HL-60 (cell line): ENCODE data around the gene DENND1B.

Source experiments
- DNase-seq, 2 experiments: peaks; one replicate each; pipeline ENCODE4 v3.0.0-alpha.2; 2010 to 2020; ENCODE audit warnings: low read depth in 1 of 2, low spot score in 1 of 2
- H3K27ac ChIP-seq: fragments of 250-450 bp; sonication (Bioruptor Pico); replicated peaks from 2 replicates; pipeline ENCODE4 v1.5.1; 2020; ENCODE audit warnings: mild to moderate bottlenecking, moderate library complexity
- H3K27me3 ChIP-seq: fragments of 250-450 bp; sonication (Bioruptor Pico); 2 replicates; pipeline ENCODE4 v1.5.1; 2021; ENCODE audit warnings: mild to moderate bottlenecking, moderate library complexity; ENCODE audit not compliant: insufficient read depth, poor library complexity, severe bottlenecking
- H3K4me3 ChIP-seq: replicated peaks from 2 replicates; pipeline ENCODE4 v1.5.1; 2011; ENCODE audit warnings: mild to moderate bottlenecking, control low read depth, low read length; ENCODE audit not compliant: insufficient read depth
- CTCF ChIP-seq: IDR thresholded peaks from one replicate; pipeline ENCODE4 v1.5.1; 2011; ENCODE audit warnings: low read length, control low read depth, inconsistent platforms; ENCODE audit not compliant: insufficient read depth
- GABPA ChIP-seq: IDR thresholded peaks from 2 replicates; pipeline ENCODE4 v1.6.1; 2012; ENCODE audit warnings: low read depth
- POLR2AphosphoS5 ChIP-seq: IDR thresholded peaks from 2 replicates; pipeline ENCODE4 v1.6.1; 2012; ENCODE audit warnings: low read depth
- REST ChIP-seq: IDR thresholded peaks from 2 replicates; pipeline ENCODE4 v1.6.1; 2012; ENCODE audit warnings: low read depth; ENCODE audit not compliant: insufficient replicate concordance
- SPI1 ChIP-seq: IDR thresholded peaks from 2 replicates; pipeline ENCODE4 v1.6.1; 2012; ENCODE audit warnings: low read depth, mild to moderate bottlenecking, borderline replicate concordance

DENND1B gene

DNA sequence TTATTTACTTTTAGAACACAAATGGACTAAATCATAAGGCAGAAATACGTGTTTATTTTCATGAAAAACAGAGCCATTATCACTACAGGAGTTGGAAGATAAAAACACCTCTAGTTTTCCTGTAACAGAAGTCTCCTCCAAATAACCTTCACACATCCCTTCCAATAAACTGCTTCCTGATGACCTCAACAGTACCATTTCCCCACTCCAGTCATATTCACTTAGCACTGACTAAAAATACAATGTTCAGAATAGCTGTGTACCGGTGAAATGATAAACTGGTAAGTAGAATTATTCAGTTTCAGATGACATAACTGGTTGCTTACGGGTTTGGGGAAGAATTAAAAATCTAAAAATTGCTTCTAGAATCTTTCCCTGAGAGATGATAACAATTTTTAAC, 137.9 kb downstream of the DENND1B start:
- Histone ChIP-seq H3K4me3 (no peak overlapping the region), H3K27ac (no peak overlapping the region), H3K27me3 (no peaks in the 10 kb centered on the region)
- DNase-seq = no peak
- TF ChIP-seq POLR2AphosphoS5 (no peak), GABPA (no peak), SPI1 (no peak), CTCF (no peak), REST (no peak)

GRCh38 chr1:197633447-197634078, 141.7 kb downstream of the DENND1B start:
- Histone ChIP-seq H3K27me3 (no peaks in the 10 kb centered on the region), H3K4me3 (no peak overlapping the region), H3K27ac (no peak overlapping the region)
- TF ChIP-seq CTCF (no peak), SPI1 (no peak), POLR2AphosphoS5 (no peak), REST (no peak), GABPA (no peak)
- no peak for DNase-seq

GRCh38 chr1:197632651-197633050, 142.6 kb downstream of the DENND1B start:
- no peak for DNase-seq
- Histone ChIP-seq H3K27ac (no peak overlapping the region), H3K27me3 (no peaks in the 10 kb centered on the region), H3K4me3 (no peak overlapping the region)
- TF ChIP-seq GABPA (no peak), SPI1 (no peak), POLR2AphosphoS5 (no peak), CTCF (no peak), REST (no peak)
